ENCODE measurements around the gene NOP9. TPM values are rescaled to one million over a fixed set of nuclear protein-coding genes. Genes with fewer than 3 reads are reported as not detected.

NOP9 gene
- total RNA-seq, 1 experiment from 2014 or later, result 34.0 TPM

GRCh38 chr14:24322672-24323071 is 23.0 kb downstream of the NOP9 start:
- intact Hi-C loops (cut with micrococcal nuclease; ENCODE audit: unreplicated experiment), result no loop called here
- Histone ChIP-seq H3K4me1 (ENCODE audit: insufficient read depth, low read length, poor library complexity, severe bottlenecking) (no peaks in the 10 kb centered on the region), H3K36me3 (ENCODE audit: insufficient read depth, low read length, poor library complexity, severe bottlenecking) (no peaks in the 10 kb centered on the region), H3K4me3 (ENCODE audit: low read depth, low read length, poor library complexity, severe bottlenecking) (no peak overlapping the region), H3K9me3 (ENCODE audit: low read depth, low read length, poor library complexity, severe bottlenecking) (no peaks in the 10 kb centered on the region), H3K27me3 (replicated peaks; ENCODE audit: insufficient read depth, low read depth, low read length, poor library complexity) (no peaks in the 10 kb centered on the region), H3K27ac (ENCODE audit: low read depth, low read length, poor library complexity, severe bottlenecking) (no peak overlapping the region)
- POLR2A ChIA-PET (ENCODE audit: low non-redundant PET), result no interaction called here
- TF ChIP-seq, protein P1, sequence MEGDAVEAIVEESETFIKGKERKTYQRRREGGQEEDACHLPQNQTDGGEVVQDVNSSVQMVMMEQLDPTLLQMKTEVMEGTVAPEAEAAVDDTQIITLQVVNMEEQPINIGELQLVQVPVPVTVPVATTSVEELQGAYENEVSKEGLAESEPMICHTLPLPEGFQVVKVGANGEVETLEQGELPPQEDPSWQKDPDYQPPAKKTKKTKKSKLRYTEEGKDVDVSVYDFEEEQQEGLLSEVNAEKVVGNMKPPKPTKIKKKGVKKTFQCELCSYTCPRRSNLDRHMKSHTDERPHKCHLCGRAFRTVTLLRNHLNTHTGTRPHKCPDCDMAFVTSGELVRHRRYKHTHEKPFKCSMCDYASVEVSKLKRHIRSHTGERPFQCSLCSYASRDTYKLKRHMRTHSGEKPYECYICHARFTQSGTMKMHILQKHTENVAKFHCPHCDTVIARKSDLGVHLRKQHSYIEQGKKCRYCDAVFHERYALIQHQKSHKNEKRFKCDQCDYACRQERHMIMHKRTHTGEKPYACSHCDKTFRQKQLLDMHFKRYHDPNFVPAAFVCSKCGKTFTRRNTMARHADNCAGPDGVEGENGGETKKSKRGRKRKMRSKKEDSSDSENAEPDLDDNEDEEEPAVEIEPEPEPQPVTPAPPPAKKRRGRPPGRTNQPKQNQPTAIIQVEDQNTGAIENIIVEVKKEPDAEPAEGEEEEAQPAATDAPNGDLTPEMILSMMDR (conservative IDR thresholded peaks at IDR 0.05; ENCODE audit: low read depth, low read length), result no peak
- no peak for TF ChIP-seq EZH2 (IDR thresholded peaks at IDR 0.05; ENCODE audit: borderline replicate concordance, low read depth, low read length, poor library complexity, severe bottlenecking)
- CTCF ChIA-PET, result interaction anchor here (1.0 kb wide), 1 partner anchor 11 kb away, joined by 10 read pairs; no protein-coding TSS in a partner anchor
- no TSS peak for BruUV-seq (replicated peaks)
- DNase-seq (ENCODE audit: low spot score), result no peak

DNA sequence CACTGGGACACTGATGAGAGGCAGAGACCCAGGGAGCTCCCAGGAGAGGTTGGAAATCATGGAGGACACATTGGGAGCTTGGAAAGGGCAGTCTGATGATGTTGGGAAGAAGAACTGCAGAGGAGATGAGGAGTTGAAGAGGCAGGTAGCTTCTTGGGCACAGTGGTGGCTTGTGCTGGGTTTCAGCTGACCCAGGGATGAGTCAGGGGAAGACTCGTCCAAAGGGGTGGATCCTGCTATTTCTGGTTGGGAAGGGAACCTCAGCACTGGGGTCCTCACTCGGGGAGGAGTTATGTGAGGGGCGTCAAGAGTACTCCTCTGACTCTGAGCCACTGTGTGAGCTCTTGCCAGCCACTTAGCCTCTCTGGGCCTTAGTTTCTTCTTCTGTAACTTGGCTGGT is 23.7 kb downstream of the NOP9 start:
- POLR2A ChIA-PET (ENCODE audit: low non-redundant PET), result no interaction called here

DNA sequence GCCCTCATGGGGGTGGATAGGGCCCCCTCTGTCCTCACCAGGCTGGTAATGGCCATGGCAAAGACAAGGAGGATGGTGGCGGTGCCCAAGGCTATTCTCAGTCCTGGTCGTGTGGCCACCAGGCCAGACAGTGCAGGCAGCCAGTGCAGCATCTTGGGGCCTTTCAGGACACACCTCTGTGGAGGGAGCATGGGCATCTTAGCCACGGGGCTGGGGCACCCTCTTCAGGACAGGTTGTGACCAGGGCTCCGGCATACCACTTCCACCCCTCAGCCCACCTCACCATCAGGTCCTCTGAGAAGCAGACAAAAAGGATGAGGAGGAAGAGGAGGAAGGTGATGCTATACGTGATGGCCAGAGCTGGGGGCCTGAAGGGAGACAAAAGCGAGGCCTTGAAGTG is 24.4 kb downstream of the NOP9 start:
- DNase-seq (ENCODE audit: low spot score), result no peak
- BruUV-seq (replicated peaks), result no TSS peak
- Histone ChIP-seq H3K9me3 (ENCODE audit: low read depth, low read length, poor library complexity, severe bottlenecking) (no peaks in the 10 kb centered on the region), H3K27ac (ENCODE audit: low read depth, low read length, poor library complexity, severe bottlenecking) (no peak overlapping the region), H3K36me3 (ENCODE audit: insufficient read depth, low read length, poor library complexity, severe bottlenecking) (no peaks in the 10 kb centered on the region), H3K27me3 (replicated peaks; ENCODE audit: insufficient read depth, low read depth, low read length, poor library complexity) (no peaks in the 10 kb centered on the region), H3K4me3 (ENCODE audit: low read depth, low read length, poor library complexity, severe bottlenecking) (no peak overlapping the region), H3K4me1 (ENCODE audit: insufficient read depth, low read length, poor library complexity, severe bottlenecking) (no peaks in the 10 kb centered on the region)
- CTCF ChIA-PET, result no interaction called here
- POLR2A ChIA-PET (ENCODE audit: low non-redundant PET), result no interaction called here
- TF ChIP-seq, protein P1 (conservative IDR thresholded peaks at IDR 0.05; ENCODE audit: low read depth, low read length), result no peak
- TF ChIP-seq EZH2 (IDR thresholded peaks at IDR 0.05; ENCODE audit: borderline replicate concordance, low read depth, low read length, poor library complexity, severe bottlenecking), result no peak
- intact Hi-C loops (cut with micrococcal nuclease; ENCODE audit: unreplicated experiment), result no loop called here

More for the DNA sequence above, 23.7 kb downstream of the NOP9 start:
- Histone ChIP-seq H3K4me1 (ENCODE audit: insufficient read depth, low read length, poor library complexity, severe bottlenecking) (no peaks in the 10 kb centered on the region), H3K27ac (ENCODE audit: low read depth, low read length, poor library complexity, severe bottlenecking) (no peak overlapping the region), H3K36me3 (ENCODE audit: insufficient read depth, low read length, poor library complexity, severe bottlenecking) (no peaks in the 10 kb centered on the region), H3K27me3 (replicated peaks; ENCODE audit: insufficient read depth, low read depth, low read length, poor library complexity) (no peaks in the 10 kb centered on the region), H3K4me3 (ENCODE audit: low read depth, low read length, poor library complexity, severe bottlenecking) (no peak overlapping the region), H3K9me3 (ENCODE audit: low read depth, low read length, poor library complexity, severe bottlenecking) (no peaks in the 10 kb centered on the region)
- intact Hi-C loops (cut with micrococcal nuclease; ENCODE audit: unreplicated experiment), result no loop called here
- no TSS peak for BruUV-seq (replicated peaks)
- DNase-seq (ENCODE audit: low spot score), result no peak
- CTCF ChIA-PET, result no interaction called here
- TF ChIP-seq EZH2 (IDR thresholded peaks at IDR 0.05; ENCODE audit: borderline replicate concordance, low read depth, low read length, poor library complexity, severe bottlenecking), result no peak
- TF ChIP-seq, protein P1 (conservative IDR thresholded peaks at IDR 0.05; ENCODE audit: low read depth, low read length), result no peak
